HepG2 (cell line): ENCODE results near the gene PAQR5.

ENCODE experiments used
- CHD2 ChIP-seq: IDR thresholded peaks from 2 replicates; pipeline ENCODE4 v1.6.1; 2011; ENCODE audit warnings: low read depth, low read length, improper control_type of control experiment
- ZMAT3 ChIP-seq: sonication (generic); formaldehyde crosslinking; conservative IDR thresholded peaks from 2 replicates; pipeline ENCODE4 v1.7.0; 2021; ENCODE audit warnings: missing genetic modification reagents
- ZNF274 ChIP-seq: sonication (generic); formaldehyde crosslinking; IDR thresholded peaks from 2 replicates; pipeline ENCODE4 v1.5.1; 2020; ENCODE audit warnings: mild to moderate bottlenecking, missing genetic modification reagents

DNA sequence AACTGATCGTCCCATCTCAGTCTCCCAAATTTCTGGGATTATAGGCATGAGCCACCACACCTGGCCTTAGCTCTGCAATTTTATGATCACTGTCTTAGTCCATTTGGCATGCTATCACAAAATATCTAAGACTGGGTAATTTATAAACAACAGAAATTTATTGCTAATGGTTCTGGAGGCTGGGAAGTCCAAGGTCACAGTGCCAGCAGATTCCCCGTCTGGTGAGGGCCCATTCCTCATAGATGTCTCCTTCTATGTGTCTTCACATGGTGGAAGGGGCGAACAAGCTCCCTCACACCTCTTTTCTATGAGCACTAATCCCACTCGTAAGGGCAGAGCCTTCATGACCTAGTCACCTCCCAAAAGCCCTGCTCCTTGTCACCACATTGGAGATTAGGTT lies 60.1 kb downstream of the PAQR5 start:
- TF ChIP-seq ZNF274 (CRISPR knock-in tag) (no peak), ZMAT3 (CRISPR knock-in tag) (no peak), CHD2 (no peak)
